ENCODE results near the gene VPS51. TPM values are rescaled to one million over a fixed set of nuclear protein-coding genes. Genes with fewer than 3 reads are reported as not detected.

Gene VPS51
- total RNA-seq, 6 donors from 2014 or later: 102 to 531 (median 175) TPM

DNA sequence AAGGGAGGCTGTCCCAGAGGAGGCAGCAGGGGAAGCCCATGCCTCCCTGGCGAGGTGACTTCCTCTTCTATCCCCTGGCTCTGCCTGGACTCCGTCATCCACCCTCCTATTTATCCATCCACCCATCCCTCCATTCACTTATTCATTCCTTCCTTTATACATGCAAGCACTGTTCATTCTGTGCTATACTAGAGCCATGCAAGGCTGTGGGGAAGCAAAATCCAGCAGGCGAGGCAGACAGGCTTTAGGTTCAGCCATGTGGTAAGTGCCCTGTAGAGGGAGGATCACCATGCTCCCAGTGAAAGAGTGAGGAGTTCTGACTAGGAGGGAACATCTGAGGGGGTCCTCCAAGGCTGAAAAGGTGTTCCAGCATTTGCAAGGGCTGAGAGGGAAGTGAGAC lies 36.5 kb upstream of the VPS51 start:
- DNase-seq (no peak), ATAC-seq (ENCODE audit: low FRiP score in 2 of 2) (no peak)
- Histone ChIP-seq H3K9me3 (no peaks in the 10 kb centered on the region), H3K36me3 (no peaks in the 10 kb centered on the region), H3K27ac (no peak overlapping the region), H3K4me1 (no peaks in the 10 kb centered on the region), H3K4me3 (no peak overlapping the region), H3K27me3 (no peaks in the 10 kb centered on the region)
- 40 to 63% methylated on average over 3 of the region's 3 CpGs for WGBS, 2 donors
- TF ChIP-seq, protein P1, sequence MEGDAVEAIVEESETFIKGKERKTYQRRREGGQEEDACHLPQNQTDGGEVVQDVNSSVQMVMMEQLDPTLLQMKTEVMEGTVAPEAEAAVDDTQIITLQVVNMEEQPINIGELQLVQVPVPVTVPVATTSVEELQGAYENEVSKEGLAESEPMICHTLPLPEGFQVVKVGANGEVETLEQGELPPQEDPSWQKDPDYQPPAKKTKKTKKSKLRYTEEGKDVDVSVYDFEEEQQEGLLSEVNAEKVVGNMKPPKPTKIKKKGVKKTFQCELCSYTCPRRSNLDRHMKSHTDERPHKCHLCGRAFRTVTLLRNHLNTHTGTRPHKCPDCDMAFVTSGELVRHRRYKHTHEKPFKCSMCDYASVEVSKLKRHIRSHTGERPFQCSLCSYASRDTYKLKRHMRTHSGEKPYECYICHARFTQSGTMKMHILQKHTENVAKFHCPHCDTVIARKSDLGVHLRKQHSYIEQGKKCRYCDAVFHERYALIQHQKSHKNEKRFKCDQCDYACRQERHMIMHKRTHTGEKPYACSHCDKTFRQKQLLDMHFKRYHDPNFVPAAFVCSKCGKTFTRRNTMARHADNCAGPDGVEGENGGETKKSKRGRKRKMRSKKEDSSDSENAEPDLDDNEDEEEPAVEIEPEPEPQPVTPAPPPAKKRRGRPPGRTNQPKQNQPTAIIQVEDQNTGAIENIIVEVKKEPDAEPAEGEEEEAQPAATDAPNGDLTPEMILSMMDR (IDR thresholded peaks at IDR 0.05): no peak
- TF ChIP-seq POLR2AphosphoS5 (IDR thresholded peaks at IDR 0.05): no peak
- no peak for TF ChIP-seq EP300 (IDR thresholded peaks at IDR 0.05)
- no peak for TF ChIP-seq POLR2A (IDR thresholded peaks at IDR 0.05)

DNA sequence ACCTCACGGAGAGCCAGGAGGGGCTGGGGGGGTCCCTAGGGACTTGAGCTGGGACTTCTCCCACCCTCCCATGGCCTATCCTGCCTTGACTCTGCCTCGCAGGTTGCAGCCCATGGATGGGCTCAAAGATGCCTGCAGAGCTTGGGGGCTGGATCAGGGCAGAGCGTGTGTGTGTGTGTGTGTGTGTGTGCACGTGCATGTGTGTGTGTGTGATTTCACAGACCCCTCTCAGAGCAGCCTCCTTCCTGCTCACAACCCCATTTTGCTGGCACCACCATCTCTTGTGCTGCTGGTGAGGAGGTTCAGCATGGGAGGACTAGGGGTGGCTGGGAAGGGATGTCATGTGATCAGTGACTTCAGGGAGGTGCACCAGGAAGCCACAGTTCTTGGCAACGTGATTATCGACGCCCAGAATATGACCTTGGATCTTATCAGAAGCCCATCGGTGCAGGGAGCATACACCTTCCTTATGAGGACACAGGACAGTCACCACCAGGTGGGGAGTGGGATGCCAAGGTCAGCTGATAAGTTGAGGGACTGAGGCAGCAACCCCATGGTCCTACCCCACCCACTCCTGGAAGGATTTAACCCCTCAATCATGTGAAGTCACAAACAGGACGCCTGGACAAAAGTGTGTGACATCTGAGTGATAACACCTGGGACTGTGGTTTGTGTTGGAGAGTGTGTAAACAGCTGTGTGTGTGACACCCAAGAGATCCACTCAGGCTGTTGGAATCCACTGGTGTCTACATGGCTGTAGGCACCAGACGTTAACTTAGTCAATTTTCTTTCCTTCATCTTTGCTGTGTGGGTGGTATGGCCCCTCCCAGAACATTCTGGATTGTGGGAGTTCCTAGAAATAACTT lies 35.8 kb upstream of the VPS51 start:
- Histone ChIP-seq H3K9me3 (no peaks in the 10 kb centered on the region), H3K27ac (no peak overlapping the region), H3K4me3 (no peak overlapping the region), H3K4me1 (no peaks in the 10 kb centered on the region), H3K36me3 (no peaks in the 10 kb centered on the region), H3K27me3 (no peaks in the 10 kb centered on the region)
- no peak for TF ChIP-seq EP300 (IDR thresholded peaks at IDR 0.05)
- TF ChIP-seq, protein P1 (IDR thresholded peaks at IDR 0.05): no peak
- TF ChIP-seq POLR2A (IDR thresholded peaks at IDR 0.05): no peak
- no peak for TF ChIP-seq POLR2AphosphoS5 (IDR thresholded peaks at IDR 0.05)
- DNase-seq (no peak), ATAC-seq (ENCODE audit: low FRiP score in 2 of 2) (no peak)
- WGBS, 2 donors: 44 to 54% methylated on average over 8 to 10 of the region's 10 CpGs

DNA sequence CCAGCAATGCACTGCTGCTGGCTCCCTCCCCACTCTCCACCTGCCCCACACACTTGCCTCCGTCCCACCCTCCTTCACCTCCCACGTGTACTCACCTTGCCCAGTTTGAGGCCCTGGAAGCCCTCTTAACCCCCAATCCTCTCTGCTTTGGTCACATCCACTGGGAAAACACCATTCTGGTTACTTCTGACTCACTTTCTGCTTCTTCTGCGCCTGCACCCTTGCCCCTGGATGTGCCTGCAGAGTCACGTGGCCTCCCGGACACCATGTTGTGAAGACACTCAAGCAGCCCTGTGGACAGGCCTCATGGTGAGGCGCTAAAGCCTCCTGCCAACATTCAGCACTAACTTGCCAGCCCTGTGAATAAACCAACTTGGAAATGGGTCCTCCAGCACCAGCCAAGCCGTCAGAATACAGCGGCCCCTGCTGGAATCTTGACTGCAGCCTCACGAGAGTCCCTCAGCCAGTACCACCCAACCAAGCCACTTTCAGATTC lies 35.1 kb upstream of the VPS51 start:
- no peak for TF ChIP-seq POLR2A (IDR thresholded peaks at IDR 0.05)
- TF ChIP-seq, protein P1 (IDR thresholded peaks at IDR 0.05): peak in 2 of 6 experiments; percentile 21 to 33
- ATAC-seq (ENCODE audit: low FRiP score in 2 of 2) (no peak), DNase-seq (peak in 1 of 2 donors; percentile 33)
- WGBS, 2 donors: 79 to 82% methylated on average over 6 to 9 of the region's 9 CpGs
- Histone ChIP-seq H3K27me3 (no peaks in the 10 kb centered on the region), H3K4me3 (no peak overlapping the region), H3K27ac (no peak overlapping the region), H3K9me3 (no peaks in the 10 kb centered on the region), H3K36me3 (no peaks in the 10 kb centered on the region), H3K4me1 (no peaks in the 10 kb centered on the region)

DNA sequence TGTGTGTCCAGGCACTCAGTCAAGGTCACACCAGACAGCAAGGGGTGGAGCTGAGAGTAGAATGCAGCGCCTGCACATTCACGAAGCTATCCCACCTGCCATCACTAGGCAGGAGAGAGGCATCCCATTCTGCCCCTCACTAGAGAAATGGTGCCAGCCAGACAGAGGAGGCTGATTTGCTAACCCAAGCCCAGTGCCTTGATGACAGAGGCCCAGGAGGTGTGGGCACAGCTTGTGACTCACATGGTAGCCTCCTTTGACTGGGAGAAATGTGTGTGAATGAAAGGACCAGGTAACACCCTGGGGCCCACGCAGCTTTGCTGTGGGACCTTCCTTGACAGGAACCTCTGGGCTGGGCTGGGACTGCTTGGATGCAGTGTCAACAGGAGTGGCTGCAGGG lies 32.5 kb upstream of the VPS51 start:
- Histone ChIP-seq H3K4me1 (no peaks in the 10 kb centered on the region), H3K27me3 (no peaks in the 10 kb centered on the region), H3K36me3 (no peaks in the 10 kb centered on the region), H3K9me3 (no peaks in the 10 kb centered on the region), H3K4me3 (no peak overlapping the region), H3K27ac (no peak overlapping the region)
- DNase-seq (no peak), ATAC-seq (ENCODE audit: low FRiP score in 2 of 2) (no peak)
- 80 to 95% methylated on average over 2 of the region's 3 CpGs for whole genome bisulfite sequencing, 2 donors
- TF ChIP-seq, protein P1 (IDR thresholded peaks at IDR 0.05): no peak
- TF ChIP-seq POLR2A (IDR thresholded peaks at IDR 0.05): no peak
- no peak for TF ChIP-seq EP300 (IDR thresholded peaks at IDR 0.05)
- TF ChIP-seq POLR2AphosphoS5 (IDR thresholded peaks at IDR 0.05): no peak

DNA sequence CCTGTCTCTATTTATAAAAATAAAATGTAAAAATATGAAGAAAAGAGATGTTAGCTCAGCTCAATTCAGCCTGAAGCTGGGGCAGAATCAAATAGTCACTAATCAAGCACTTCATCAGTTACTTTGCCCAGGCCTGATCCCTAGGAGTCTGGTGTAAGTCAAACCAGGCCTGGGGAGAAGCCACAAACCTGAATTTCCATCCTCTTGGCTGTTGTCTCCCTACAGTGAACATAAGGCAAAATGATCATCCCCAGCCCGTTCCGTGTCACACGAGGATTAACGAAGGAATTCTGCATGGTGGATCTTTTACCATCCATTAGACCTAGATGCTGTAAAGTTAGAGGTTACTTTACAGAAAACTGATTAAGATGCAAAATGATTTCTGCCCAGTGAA lies 31.2 kb upstream of the VPS51 start:
- DNase-seq: no peak
- Histone ChIP-seq H3K36me3 (no peaks in the 10 kb centered on the region), H3K27ac (no peak overlapping the region), H3K4me3 (no peak overlapping the region), H3K4me1 (no peaks in the 10 kb centered on the region), H3K27me3 (no peaks in the 10 kb centered on the region), H3K9me3 (no peaks in the 10 kb centered on the region)
- WGBS, 2 donors: 85 to 90% methylated on average over 4 of the region's 4 CpGs
- ATAC-seq (ENCODE audit: low FRiP score in 2 of 2): no peak
- TF ChIP-seq EP300 (IDR thresholded peaks at IDR 0.05) (no peak), POLR2AphosphoS5 (IDR thresholded peaks at IDR 0.05) (no peak), POLR2A (IDR thresholded peaks at IDR 0.05) (no peak)
- TF ChIP-seq, protein P1 (IDR thresholded peaks at IDR 0.05): no peak
